GM18511 (cell line): Measurements from ENCODE around the gene ABCC6.
"Not testable (repeated sequence)": the region's sequence is repeated elsewhere in the genome, so short reads cannot be mapped to it uniquely, and the experiment has no call there.

Source experiments
- ATAC-seq: cut with Tn5 transposase; IDR thresholded peaks from one replicate; pipeline ENCODE4 v1.9.1; 2021; ENCODE audit warnings: mild to moderate bottlenecking, moderate library complexity; ENCODE audit not compliant: unreplicated experiment

ABCC6 gene

DNA sequence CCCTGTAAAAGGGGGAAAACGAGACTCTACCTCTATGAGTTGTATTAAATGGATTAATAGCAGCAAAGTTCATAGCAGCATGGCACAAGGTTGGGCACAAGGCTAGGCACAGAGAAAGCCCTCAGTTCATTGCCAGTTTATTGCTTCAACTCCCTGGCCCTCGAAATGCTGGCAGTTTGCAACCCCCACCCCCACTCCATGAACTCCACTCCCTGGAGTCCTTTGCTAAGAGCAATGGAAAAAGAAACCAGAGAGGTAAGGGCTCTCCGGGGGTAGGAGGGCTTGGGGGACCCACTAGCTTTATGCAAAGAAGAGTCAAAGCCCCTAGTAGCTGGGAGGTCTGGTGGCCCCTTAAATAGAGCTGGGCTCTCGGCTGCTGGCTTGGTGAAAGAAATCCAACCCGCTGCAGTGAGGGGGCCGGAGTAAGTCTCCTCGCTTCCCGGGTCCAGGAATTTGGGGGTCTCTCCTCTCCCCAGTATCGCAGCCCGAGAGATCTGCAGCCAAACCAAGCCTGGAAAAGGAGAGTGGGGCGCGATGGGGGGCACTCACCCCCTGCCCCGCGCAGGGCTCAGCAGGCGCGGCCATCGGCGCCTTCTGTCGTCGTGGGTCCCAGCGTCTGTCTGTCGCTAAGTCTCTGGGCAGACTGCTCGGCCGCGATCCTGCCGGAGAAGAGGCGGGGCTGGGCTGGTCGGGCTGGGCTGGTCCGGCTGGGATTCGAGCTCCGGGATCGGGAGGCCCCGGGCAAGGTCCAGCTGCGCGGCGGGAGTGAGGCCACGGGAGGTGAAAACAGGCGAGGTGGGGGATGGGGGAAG, at the start of gene ABCC6:
ABCC6 (minus strand) TSS at position 645 of the 812 bp plus-strand sequence; CDS start at position 585, 60 bp downstream.
- not testable (repeated sequence) for ATAC-seq

DNA sequence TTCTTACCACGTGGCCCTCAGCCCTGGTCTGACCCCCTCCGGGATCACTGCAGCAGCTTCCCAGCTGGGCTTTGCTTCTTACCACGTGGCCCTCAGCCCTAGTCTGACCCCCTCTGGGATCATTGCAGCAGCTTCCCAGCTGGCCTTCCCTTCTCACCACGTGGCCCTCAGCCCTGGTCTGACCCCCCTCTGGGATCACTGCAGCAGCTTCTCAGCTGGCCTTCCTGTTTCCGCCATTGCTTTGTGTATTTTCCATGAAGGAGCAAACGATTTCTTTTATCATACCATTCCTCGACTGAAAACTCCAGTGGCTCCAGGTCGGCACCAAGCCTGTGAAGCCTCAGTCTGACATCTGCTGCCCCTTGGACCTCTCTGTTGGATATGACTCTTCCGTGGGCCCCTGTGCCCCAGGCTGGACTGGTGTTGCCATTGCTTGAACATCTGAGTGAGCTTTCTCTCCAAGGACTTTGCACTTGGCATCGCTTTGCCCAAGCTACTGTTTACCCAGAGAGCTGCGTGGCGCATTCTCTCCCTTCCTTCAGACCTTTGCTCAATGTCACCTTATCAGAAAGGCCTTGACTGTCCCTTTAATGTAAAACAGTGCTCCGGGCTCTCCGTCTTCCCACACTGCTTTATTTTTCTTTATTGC, 49.4 kb upstream of the ABCC6 start:
- ATAC-seq: not testable (repeated sequence)

DNA sequence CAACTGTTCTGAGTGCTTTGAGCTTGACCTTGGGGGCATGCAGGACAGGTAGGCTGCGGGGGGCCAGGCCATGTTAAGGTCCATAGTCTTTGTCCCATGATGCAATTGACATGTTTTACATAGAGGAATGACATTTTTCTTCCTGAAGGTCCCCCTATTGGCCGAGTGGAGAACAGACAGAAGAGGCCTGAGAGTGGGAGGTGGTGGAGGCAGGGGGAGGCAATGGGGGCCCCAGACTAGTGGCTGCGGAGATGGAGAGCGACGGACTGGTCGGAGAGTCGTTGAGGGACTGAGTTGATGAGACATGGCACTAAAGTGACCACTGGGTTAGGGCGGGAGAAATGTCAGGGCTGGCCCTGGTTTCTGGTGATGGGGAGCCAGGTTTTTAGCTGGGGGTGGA, 48.4 kb upstream of the ABCC6 start:
- not testable (repeated sequence) for ATAC-seq

DNA sequence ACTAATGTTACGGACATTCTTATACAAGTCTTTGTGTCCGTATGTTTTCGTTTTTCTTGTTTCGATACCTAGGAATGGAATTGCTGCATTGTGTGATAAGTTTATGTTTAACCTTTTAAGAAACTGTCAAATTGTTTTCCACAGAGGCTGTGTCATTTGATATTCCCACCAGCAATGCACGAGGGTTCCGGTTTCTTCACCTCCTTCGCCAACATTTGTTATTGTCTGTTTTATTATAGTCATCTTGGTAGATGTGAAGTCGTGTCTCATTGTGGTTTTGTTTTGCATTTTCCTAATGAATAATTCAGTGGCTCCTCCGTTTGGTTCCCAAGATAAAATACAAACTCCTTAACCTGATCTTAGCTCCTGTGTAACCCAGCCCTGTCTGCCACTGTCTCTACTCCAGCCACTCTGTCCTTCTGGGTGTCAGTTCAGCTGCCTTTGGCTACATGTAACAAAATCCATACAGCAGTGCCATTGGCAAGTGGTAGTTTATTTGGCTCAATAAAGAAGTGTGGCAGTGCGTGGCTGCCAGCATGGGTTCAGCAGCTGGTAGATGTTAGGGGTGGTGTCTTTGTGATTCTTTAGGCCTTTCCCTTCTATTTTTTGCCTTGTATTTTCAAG, 45.0 kb upstream of the ABCC6 start:
- ATAC-seq: not testable (repeated sequence)

DNA sequence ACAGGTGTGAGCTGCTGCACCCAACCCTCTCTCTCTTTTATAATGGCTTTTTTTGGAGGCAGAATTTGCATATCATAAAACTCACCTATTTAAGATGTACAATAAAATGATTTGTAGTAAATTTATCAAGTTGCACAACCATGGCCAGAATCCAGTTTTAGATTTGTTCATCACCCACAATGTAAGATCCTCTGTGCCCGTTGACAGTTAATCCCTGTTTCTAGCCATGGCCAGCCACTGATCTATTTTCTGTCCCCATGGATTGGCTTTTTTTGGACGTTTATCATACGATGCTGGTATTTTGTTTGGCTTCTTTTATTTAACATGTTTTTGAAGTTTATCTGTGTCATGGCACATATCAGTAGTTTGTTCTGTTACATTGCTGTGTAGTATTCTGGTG, 44.4 kb upstream of the ABCC6 start:
- not testable (repeated sequence) for ATAC-seq

DNA sequence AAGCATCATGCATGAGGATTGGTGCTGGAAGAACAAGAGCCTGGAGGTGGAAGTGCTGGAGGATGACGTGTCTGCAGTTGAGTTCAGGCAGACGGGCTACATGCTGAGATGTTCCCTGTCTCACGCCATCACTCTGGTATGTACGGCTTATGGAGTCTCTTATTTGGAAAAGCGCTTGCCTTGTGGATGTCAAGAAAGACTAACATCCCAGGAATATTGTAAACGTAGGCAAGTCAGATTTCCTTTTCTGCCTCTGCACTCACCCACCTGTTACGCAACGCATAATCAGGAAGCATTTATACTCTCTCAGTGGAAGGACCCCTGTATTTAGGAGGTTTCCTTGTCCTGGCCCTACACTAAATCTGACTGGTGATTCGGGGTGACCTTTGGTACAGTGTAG, 41.8 kb upstream of the ABCC6 start:
- ATAC-seq: not testable (repeated sequence)

DNA sequence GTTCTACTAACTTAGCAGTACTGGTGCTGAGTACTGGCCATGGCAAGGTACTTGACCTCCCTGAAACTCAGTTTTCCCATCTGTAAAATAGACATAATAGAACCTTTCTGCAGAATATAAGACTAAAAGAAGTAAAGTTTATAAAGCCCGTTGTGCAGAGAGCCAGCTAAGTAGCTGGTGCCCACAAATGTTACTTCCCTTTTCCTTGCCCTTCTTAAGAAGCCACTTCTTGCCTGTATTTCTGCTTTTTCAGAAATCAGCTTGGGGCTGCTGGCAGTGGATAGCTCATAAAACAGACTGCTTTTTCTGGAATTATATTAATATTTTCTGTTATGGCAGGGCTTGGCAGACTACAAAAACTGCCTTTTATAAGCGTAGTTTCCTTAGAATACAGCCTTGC, 40.7 kb upstream of the ABCC6 start:
- ATAC-seq: not testable (repeated sequence)

DNA sequence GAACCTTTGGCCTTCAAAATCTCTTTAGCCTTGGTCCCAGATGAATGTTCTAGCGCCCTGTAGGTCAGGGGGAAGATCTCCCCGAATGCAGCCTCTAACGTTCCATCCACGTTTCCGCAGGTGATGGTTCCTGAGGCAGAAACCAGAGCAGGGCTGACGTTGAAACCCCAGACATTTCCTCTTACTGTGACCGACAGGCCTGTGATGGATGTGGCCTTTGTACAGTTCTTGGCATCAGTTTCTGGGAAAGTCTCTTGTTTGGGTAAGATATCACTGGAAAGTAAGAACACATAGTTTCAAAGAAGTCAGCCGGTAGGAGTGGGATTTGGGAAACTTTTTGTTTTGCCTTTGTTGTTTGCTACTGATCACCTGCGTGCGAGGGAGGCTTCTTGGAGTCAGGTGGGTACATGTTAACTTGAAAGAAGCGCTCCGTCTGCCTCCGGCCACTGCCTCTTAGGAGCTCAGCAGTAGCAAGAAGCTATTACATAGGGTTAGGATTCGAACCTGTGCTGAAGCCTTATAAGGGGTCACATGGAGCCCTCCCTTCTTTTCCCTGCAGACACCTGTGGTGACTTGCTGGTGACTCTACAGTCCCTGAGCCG, 39.8 kb upstream of the ABCC6 start:
- not testable (repeated sequence) for ATAC-seq

DNA sequence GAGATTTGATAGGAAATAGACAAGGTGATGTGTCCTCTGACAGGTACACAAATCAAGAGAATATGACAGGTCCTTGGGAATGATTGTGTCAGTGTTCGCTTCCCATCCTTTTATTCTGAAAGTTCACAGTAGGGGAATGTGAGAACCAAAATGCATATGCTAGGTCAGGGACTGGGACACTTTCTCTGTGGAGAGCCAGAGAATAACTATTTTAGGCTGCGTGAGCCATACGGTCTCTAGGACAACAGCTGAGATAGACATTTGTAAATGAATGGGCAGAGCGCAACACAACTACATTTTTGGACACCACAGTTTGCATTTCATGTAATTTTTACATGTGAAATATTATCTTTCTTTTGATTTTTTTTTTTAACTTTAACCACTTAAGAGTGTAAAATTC, 36.7 kb upstream of the ABCC6 start:
- not testable (repeated sequence) for ATAC-seq

DNA sequence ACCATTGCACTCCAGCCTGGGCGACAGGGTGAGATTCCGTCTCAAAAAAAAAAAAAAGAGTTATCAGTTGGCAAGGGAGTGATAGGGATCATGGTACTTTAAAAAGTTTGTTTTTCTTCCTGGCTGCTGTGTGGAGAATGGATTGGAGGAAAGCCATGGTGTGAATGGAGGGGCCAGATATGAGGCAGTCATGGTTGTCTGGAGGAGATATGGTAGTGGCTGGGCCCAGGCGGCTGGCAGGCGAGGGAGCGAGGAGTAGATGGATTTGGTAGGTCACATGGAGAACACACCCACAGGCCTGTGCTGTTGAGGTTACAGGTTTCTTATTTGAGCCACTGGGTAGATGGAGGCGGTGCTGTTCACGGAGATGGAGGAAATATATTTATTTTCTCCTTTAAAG, 35.5 kb upstream of the ABCC6 start:
- ATAC-seq: not testable (repeated sequence)

DNA sequence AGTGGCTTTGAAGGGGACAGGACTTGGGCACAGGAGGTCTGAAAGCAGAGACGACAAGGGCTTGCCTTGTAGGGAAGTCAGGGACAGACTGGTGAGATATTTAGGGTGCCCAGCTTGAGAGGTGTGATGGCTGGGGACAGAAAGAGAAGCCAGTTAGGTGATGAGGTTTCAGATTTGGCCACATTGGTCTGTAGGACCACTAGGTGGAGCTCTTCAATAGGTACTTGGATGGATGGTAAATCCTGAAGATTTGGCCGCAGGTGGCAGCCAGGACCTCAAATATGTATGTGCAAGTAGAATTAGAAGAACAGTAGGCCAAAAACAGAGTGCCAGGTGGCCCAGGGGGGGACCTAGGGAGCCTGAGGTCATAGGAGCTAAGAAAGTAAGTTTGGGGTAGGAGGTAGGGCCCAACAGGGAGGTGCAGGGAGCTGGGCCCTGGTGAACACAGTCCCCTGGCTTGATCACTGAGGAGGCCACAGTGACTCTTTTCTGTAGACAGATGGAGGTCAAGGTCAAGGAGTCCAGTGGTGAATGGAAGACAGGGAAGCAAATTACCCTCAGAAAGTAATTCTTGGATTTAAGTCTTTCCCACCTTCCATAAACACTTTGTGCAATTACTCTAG, 34.1 kb upstream of the ABCC6 start:
- ATAC-seq: not testable (repeated sequence)

DNA sequence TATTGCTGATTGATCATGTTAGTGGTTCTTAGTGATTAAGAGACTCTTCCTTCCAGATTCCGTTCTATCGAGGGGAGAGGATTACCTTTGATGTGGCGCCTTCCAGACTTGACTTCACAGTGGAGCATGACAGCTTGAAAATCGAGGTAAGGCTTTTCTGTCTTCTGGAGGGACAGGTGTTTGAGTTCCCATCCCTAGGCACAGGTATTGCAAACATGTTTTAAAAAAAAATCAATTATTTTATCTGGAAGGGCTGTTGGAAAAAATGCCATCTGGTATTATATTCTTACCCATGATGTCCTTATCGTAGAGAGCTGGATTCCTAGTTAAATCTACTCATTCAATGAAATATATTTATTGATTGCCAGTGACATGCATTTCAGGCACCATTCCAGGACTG, 29.1 kb upstream of the ABCC6 start:
- not testable (repeated sequence) for ATAC-seq

DNA sequence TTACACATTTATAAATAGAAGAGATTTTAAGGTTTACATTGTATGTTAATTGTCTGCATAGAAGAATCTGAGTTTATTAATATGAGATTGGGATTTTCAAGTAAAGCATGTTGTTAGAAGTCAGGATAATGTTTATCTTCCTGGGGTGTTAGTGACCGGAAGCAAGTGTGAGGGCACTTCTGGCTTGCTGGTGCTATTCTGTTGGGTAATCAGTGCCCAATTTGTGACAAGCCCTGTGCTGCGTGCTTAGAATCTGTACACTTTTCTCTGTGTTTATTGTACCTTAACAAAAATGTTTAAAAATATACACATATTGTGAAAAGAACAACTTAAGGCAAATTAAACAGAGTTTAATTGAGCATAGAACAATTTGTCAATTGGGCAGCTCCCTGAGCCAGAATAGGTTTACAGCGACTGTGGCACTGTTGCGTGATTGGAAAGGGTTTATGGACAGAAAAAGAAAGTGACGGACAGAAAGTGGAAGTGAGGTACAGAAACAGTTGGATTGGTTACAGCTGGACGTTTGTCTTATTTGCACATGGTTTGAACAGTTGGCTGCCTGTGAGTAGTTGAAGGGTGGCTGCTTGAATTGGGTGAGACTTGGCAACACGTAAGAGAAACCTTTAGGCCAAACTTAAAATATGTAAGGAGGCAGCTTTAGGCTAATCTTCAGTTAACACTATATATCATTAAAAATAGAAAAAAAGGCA, 26.5 kb upstream of the ABCC6 start:
- not testable (repeated sequence) for ATAC-seq

DNA sequence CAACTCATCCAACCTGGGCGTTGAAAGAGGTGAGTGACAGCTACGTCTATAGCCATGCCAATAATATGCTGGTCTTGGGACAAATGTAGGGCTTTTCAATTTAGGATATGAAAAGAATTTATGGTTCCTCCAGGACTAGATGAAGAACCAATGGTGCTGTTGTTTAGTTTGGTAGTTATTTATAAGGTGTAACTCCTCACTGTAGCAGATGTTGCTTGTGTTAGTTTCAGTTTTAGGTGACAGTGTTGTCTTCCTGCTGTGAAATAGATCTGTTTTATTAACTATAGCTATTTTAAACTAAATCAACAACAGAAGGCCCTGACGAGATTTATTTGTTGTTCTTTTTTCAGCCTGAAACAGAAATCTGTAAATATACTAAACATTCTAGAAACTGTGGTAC, 24.1 kb upstream of the ABCC6 start:
- not testable (repeated sequence) for ATAC-seq

DNA sequence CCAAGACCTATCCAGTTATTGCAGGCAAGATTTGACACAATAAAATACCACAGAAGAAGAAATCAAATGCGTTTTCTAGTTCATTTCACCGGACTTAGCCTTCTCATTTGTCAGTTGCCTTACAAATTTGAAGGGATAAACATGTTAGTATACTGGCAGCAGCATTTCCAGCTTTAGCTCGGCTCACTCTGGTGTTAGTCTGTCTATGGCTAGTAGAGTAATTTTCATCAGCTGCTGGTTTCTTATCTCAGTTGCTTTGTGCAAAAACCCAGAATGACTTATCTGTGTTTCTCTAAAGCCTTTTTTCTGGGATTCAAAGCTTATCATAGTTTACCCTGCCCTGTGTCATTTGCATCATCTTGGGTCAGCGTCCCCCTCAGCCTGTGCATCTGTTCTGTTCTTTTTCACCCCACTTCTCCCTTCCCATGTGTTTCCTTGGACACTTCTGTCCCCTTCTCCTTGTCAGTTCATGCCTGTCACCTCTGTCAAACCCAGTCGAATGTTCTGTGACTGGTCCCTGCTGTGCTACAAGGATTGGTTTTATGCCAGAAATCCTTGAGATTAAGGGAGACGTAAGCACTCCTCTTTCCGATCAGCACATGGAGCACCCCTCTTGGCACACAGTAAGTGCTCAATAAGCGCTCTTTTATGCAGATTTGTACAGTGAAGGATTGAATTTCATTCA, 23.4 kb upstream of the ABCC6 start:
- ATAC-seq: not testable (repeated sequence)

DNA sequence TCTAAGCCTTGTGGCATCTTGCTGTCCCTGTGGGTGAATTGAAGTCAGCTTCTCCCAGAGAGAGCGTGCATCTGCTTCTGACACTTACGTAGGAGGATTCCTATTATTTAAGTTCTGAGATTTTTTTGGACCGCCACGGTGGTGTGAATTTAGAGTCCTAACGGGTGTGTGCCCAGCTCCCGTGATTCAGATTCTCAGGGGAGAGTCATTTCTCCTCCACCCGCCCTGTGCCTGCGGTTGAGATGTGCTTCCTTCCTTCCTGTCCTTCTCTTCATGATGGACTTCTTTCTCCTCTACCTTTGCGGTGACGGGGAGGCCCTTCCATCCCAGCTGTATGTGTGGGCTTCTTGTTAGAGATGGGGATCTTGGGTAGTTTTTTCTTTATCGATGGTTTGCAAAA, 20.6 kb upstream of the ABCC6 start:
- ATAC-seq: not testable (repeated sequence)

DNA sequence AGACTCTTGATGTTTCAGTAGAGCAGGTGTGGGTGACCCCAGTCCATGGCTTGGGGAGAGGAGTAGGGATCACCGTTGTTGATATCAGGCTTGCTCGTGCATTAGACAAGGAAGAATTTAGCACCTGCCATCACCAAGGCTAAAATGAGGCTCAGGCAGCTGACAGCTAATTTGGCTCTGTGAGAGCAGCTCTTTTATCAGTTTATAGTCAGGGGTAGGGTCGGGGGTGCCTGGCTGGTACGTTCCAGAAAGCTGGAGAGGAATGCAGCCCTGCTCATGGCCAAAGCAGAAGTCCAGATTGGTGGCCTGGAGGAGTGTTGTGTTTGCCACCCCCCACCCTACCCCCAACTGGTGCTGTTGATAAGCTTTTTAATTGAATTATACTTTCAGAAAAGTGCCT, 17.4 kb upstream of the ABCC6 start:
- not testable (repeated sequence) for ATAC-seq

DNA sequence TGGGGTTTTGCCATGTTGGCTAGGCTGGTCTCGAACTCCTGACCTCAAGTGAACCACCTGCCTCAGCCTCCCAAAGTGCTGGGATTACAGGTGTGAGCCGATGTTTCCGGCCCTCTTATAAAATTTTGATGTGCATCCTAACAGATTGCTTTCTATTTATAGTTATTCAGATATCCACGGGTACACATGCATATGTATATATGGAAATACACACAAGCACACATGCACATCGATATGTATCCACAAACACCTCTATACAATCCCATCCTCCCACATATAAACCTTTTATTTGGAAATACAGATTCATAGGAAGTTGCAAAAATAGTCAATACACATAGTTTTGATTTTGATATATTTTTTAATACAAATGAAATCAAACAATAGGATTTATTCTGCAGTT, 14.4 kb upstream of the ABCC6 start:
- not testable (repeated sequence) for ATAC-seq

DNA sequence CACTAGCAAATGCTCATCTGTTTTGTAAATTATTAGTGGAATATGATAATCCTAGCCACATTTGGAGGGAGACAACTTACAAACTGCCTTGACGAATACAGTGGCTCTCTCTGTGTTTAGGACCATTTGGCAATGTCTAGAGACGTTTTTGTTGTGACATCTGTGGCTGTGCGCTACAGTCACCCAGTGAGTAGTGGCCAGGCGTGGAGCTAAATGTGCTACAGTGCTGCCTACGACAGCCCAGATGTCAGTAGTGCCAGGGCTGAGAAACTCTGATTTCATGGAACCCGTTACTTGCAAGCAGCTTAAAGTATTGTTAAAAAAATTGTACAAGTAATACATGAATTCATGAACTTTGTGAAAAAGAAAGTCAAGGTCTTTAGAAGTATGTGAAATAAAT, 13.8 kb upstream of the ABCC6 start:
- ATAC-seq: not testable (repeated sequence)

DNA sequence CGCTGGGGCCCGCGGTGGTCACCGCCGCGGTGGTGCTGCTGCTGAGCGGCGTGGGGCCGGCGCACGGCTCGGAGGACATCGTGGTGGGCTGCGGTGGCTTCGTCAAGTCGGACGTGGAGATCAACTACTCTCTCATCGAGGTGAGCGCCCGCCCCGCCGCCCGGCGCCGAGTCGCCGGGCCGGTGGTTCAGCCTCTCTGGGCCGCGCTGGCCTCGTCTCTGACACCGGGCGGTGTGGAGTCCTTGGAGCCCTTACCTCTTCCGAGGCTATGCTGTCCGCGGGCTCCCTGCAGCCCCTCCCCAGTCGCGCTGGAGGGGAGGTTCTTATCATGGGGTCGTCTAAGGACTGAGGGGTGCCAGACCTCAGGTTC, 9.4 kb upstream of the ABCC6 start:
- peak; percentile 53 for ATAC-seq
